Measurements from ENCODE around the gene DNAJC16.

DNA sequence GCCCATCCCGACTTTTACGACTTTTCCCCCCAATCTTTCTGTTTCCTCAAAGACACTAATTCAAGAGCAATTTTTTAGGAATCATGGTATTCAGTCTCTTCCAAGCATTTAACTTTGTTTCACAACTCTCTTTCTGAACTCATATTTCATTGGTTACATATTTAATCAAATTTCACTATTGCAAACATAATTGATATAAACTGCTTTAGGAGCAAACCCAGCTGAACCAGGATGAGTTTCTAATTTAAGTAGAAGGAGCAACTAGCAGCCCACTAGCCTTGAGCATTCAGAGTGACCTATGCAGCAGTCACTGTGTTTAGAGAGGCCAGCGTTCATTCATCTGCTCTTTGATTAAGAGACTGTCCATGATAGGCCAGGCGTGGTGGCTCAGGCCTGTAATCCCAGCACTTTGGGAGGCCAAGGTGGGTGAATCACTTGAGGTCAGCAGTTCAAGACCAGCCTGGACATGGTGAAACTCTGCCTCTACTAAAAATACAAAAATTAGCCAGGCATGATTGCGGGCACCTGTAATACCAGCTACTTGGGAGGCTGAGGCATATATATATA lies 48.9 kb upstream of the DNAJC16 start:
- TF ChIP-seq, protein P1, sequence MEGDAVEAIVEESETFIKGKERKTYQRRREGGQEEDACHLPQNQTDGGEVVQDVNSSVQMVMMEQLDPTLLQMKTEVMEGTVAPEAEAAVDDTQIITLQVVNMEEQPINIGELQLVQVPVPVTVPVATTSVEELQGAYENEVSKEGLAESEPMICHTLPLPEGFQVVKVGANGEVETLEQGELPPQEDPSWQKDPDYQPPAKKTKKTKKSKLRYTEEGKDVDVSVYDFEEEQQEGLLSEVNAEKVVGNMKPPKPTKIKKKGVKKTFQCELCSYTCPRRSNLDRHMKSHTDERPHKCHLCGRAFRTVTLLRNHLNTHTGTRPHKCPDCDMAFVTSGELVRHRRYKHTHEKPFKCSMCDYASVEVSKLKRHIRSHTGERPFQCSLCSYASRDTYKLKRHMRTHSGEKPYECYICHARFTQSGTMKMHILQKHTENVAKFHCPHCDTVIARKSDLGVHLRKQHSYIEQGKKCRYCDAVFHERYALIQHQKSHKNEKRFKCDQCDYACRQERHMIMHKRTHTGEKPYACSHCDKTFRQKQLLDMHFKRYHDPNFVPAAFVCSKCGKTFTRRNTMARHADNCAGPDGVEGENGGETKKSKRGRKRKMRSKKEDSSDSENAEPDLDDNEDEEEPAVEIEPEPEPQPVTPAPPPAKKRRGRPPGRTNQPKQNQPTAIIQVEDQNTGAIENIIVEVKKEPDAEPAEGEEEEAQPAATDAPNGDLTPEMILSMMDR (IDR thresholded peaks at IDR 0.05), result no peak
- no peak for TF ChIP-seq POLR2A (IDR thresholded peaks at IDR 0.05)

Measured in esophagus squamous epithelium (tissue), 4 donors.